Spleen (tissue), 11 donors: Measurements from ENCODE around the gene KCTD10. TPM values are rescaled to one million over a fixed set of nuclear protein-coding genes. Genes with fewer than 3 reads are reported as not detected.
"Not testable (repeated sequence)": the region's sequence is repeated elsewhere in the genome, so short reads cannot be mapped to it uniquely, and the experiment has no call there.

Source experiments
- DNase-seq: peaks from one replicate; pipeline ENCODE4 v3.0.0-alpha.2; 2020
- H3K27ac ChIP-seq, 8 donors: fragments of 200-600 bp; sonication (generic) in 7 of 8; 1 replicate in 4 of 8; 2 replicates in 4 of 8; pipeline versions ENCODE4 v1.5.0 to v1.8.0; 2016 to 2021; ENCODE audit warnings: inconsistent platforms in 4 of 8, mild to moderate bottlenecking in 4 of 8, moderate library complexity in 1 of 8
- H3K27me3 ChIP-seq, 7 donors: fragments of 200-600 bp; sonication (generic) in 6 of 7; replicated peaks in 1 of 7; 1 replicate in 4 of 7; 2 replicates in 3 of 7; pipeline versions ENCODE4 v1.5.0 to v1.8.0; 2016 to 2021; ENCODE audit warnings: inconsistent platforms in 3 of 7, mild to moderate bottlenecking in 1 of 7
- H3K36me3 ChIP-seq, 6 donors: fragments of 200-600 bp; sonication (generic) in 5 of 6; 1 replicate in 4 of 6; 2 replicates in 2 of 6; pipeline versions ENCODE4 v1.5.0 to v1.8.0; 2016 to 2021; ENCODE audit warnings: inconsistent platforms in 2 of 6
- H3K4me1 ChIP-seq, 6 donors: fragments of 200-600 bp; sonication (generic) in 5 of 6; 1 replicate in 3 of 6; 2 replicates in 3 of 6; pipeline versions ENCODE4 v1.5.0 to v1.8.0; 2016 to 2021; ENCODE audit warnings: inconsistent platforms in 3 of 6
- H3K4me3 ChIP-seq, 8 donors: fragments of 200-600 bp; sonication (generic) in 7 of 8; 1 replicate in 4 of 8; 2 replicates in 4 of 8; pipeline versions ENCODE4 v1.5.0 to v1.8.0; 2016 to 2021; ENCODE audit warnings: inconsistent platforms in 4 of 8, mild to moderate bottlenecking in 4 of 8, moderate library complexity in 2 of 8
- H3K9me3 ChIP-seq, 8 donors: fragments of 200-600 bp; sonication (generic) in 7 of 8; 1 replicate in 4 of 8; 2 replicates in 4 of 8; pipeline versions ENCODE4 v1.5.0 to v1.8.0; 2016 to 2021; ENCODE audit warnings: inconsistent platforms in 4 of 8
- POLR2A ChIP-seq, 3 donors: fragments of 450-650 bp; IDR thresholded peaks; one replicate each; pipeline ENCODE4 v1.5.1; 2017; ENCODE audit warnings: antibody characterized with exemption in 3 of 3, mild to moderate bottlenecking in 1 of 3
- POLR2AphosphoS5 ChIP-seq, 3 donors: sonication (generic); formaldehyde crosslinking; IDR thresholded peaks; one replicate each; pipeline ENCODE4 v1.5.1; 2017; ENCODE audit warnings: antibody characterized with exemption in 3 of 3
- WGBS, 5 donors: extraction: QIAGEN DNeasy Blood & Tissue Kit in 3 of 5; methylation state at CpG; one replicate each; pipeline versions ENCODE4 v1.1.5 to v1.1.7; 2013 to 2018; 5-methylcytosine and 5-hydroxymethylcytosine counted together
- intact Hi-C: fragments of 100-400 bp; cut with DNase I; formaldehyde crosslinking; loops from one replicate; pipeline ENCODE4 v1.15.0; 2023; ENCODE audit warnings: low total_unique reads
- polyA plus RNA-seq, 3 donors: library from polyadenylated mRNA; stranded (reverse); fragments of 200-250 nt; gene quantifications; one replicate each; pipeline ENCODE4 v1.2.1, GENCODE V29; 2013
- total RNA-seq, 7 donors: library from RNA; depleted of rRNA in 3 of 7; stranded (reverse); fragments of >200 nt in 3 of 7; fragmentation: NEBNext Ultra II Directional in 4 of 7; extraction: Animal tissue kit (Norgen Biotek cat#: 25700) in 4 of 7; gene quantifications; one replicate each; pipeline versions ENCODE4 v1.1.0 to v1.2.1, GENCODE V29; 2016 to 2021
- TF ChIP-seq, protein P1 (sequence below), 11 experiments: fragments of 200-600 bp in 7 of 11; fragments of 450-650 bp in 4 of 11; sonication (generic) in 4 of 11; IDR thresholded peaks in 8 of 11; conservative IDR thresholded peaks in 3 of 11; 1 replicate in 7 of 11; 2 replicates in 4 of 11; pipeline versions ENCODE4 v1.4.0 to v1.8.0; 2016 to 2021; ENCODE audit warnings: antibody characterized with exemption in 11 of 11, inconsistent platforms in 4 of 11, mild to moderate bottlenecking in 1 of 11
- donor health status: healthy with polysubstance abuse.
- donor health status: DM: no; HTN: no; CAD: no; lungs with moderate emphysema.
- donor health status: DM: no; HTN: no; CAD: no.
- donor health status: Bipolar disorder and iron deficiency.
- donor health status: healthy.
- donor health status: DM: no; HTN: no; CAD: no.
- donor health status: DM: yes; HTN: yes; CAD: no.

The KCTD10 gene
- total and polyA plus RNA-seq, 10 donors = 10.4 to 72.5 (median 48.1) TPM

DNA sequence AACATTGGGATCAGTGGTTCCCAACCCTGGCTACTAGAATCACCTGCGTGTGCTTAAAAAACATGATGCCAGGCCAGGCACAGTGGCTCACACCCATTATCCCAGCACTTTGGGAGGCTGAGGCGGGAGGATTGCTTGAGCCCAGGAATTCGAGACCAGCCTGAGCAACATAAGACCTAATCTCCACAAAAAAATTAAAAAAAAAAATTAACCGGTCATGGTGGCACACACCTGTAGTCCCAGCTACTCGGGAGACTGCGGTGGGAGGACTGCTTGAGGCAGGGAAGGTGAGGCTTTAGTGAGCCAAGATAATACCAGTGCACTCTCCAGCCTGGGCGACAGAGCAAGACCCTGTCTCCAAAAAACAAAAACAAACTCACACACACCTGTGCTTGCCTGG lies 2.0 kb downstream of the KCTD10 start:
- WGBS, 5 donors = 88 to 94% (median 90%) methylated on average over 7 of the region's 7 CpGs
- H3K4me1 ChIP-seq = peaks cover 34 to 92% (median 70%) of the 10 kb centered on the region in 6 donors
- peaks cover 0 to 23% (median 0%) of the 10 kb centered on the region in 6 donors for H3K36me3 ChIP-seq
- H3K9me3 ChIP-seq = no peaks in the 10 kb centered on the region
- H3K27me3 ChIP-seq = no peaks in the 10 kb centered on the region
- peak overlapping the region in 3 of 8 donors; percentile 94 to 99 (median 97) for H3K27ac ChIP-seq
- TF ChIP-seq POLR2A (IDR thresholded peaks at IDR 0.05) = no peak
- TF ChIP-seq POLR2AphosphoS5 (IDR thresholded peaks at IDR 0.05) = no peak
- TF ChIP-seq, protein P1, sequence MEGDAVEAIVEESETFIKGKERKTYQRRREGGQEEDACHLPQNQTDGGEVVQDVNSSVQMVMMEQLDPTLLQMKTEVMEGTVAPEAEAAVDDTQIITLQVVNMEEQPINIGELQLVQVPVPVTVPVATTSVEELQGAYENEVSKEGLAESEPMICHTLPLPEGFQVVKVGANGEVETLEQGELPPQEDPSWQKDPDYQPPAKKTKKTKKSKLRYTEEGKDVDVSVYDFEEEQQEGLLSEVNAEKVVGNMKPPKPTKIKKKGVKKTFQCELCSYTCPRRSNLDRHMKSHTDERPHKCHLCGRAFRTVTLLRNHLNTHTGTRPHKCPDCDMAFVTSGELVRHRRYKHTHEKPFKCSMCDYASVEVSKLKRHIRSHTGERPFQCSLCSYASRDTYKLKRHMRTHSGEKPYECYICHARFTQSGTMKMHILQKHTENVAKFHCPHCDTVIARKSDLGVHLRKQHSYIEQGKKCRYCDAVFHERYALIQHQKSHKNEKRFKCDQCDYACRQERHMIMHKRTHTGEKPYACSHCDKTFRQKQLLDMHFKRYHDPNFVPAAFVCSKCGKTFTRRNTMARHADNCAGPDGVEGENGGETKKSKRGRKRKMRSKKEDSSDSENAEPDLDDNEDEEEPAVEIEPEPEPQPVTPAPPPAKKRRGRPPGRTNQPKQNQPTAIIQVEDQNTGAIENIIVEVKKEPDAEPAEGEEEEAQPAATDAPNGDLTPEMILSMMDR (IDR thresholded peaks at IDR 0.05 in 8 of 11, conservative IDR thresholded peaks at IDR 0.05 in 3 of 11) = no peak
- H3K4me3 ChIP-seq = peak overlapping the region in 3 of 8 donors; percentile 87 to 98 (median 97)
- intact Hi-C loops = no loop called here
- no peak for DNase-seq

DNA sequence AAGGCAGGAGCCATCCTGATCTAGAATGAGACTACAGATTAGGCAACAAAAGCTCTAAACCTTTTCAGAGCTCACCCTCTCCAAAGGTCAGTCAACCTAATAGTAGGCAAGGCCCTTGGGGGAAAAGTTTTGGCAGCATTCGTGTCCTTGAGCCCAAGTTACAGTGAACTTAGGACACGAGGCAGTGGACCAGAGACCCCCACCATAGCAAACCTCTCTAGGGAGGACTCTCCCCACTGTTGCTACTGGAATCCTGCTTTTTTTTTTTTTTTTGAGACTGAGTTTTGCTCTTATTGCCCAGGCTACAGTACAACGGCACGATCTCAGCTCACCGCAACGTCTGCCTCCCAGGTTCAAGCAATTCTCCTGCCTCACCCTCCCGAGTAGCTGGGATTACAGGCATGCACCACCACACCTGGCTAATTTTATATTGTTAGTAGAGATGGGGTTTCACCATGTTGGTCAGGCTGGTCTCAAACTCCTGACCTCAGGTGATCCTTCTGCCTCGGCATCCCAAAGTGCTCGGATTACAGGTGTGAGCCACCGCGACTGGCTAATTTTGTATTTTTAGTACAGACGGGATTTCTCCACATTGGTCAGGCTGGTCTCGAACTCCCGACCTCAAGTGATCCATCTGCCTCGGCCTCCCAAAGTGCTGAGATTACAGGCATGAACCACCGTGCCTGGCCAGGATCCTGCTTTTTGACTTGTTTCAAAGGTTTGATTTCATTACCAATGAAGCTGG lies 3.4 kb downstream of the KCTD10 start:
- whole genome bisulfite sequencing, 5 donors = 91 to 92% (median 91%) methylated on average over 16 of the region's 16 CpGs
- H3K27me3 ChIP-seq, H3K9me3 ChIP-seq, DNase-seq, H3K4me3 ChIP-seq, intact Hi-C loops: not testable (repeated sequence)
- peak overlapping the region in 1 of 8 donors; percentile 14 for H3K27ac ChIP-seq
- H3K4me1 ChIP-seq = peaks cover 22 to 92% (median 66%) of the 10 kb centered on the region in 6 donors
- H3K36me3 ChIP-seq = peaks cover 0 to 37% (median 10%) of the 10 kb centered on the region in 6 donors

DNA sequence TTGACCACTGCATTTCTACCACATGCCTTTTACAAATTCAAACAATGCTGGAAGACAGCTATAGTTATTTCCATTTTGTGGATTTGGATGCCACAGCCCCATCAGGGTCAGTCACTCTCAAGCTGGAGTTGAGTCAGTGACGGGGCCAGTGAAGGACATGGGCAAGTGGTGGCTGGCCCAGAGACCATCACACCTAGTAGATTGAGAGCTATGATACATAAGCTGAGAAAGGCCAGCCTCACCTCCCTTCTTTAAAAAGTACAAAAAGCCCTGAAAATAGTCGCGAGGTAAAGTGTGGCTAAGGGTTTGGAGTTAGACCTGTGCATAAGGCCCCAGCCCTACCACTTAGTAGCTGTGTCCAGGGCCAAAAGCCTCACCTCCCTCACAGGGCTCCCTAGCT lies 4.1 kb downstream of the KCTD10 start:
- Histone ChIP-seq H3K9me3 (no peaks in the 10 kb centered on the region), H3K27me3 (no peaks in the 10 kb centered on the region), H3K27ac (peak overlapping the region in 1 of 8 donors; percentile 14), H3K4me1 (peaks cover 18 to 90% (median 63%) of the 10 kb centered on the region in 6 donors), H3K36me3 (peaks cover 0 to 44% (median 13%) of the 10 kb centered on the region in 6 donors), H3K4me3 (no peak overlapping the region)
- intact Hi-C loops = no loop called here
- TF ChIP-seq, protein P1 (IDR thresholded peaks at IDR 0.05 in 8 of 11, conservative IDR thresholded peaks at IDR 0.05 in 3 of 11) = no peak
- TF ChIP-seq POLR2AphosphoS5 (IDR thresholded peaks at IDR 0.05) = no peak
- no peak for TF ChIP-seq POLR2A (IDR thresholded peaks at IDR 0.05)
- WGBS, 5 donors = 84 to 97% (median 91%) methylated on average over 3 of the region's 3 CpGs
- no peak for DNase-seq

DNA sequence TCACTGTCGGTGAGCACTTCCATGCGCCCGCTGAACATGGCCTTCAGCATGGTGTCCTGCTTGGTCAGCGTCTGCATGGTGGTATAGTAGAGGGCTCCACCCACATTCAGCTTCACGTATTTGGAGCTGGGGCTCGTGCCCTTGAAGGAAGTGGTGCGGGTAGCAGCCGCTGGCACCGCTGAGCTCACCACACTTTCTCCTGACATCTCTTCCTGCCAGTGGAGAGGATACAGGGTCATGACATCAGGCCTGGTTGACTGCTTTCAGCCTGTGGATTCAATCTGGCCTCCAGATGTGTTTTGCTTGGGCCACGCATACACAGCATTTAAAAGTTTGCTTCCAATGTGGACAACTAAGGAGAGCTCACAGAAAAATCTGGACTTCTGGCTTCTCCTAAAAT lies 7.6 kb downstream of the KCTD10 start:
- Histone ChIP-seq H3K4me3 (no peak overlapping the region), H3K4me1 (peaks cover 17 to 98% (median 60%) of the 10 kb centered on the region in 6 donors), H3K9me3 (no peaks in the 10 kb centered on the region), H3K36me3 (peaks cover 0 to 78% (median 28%) of the 10 kb centered on the region in 6 donors), H3K27me3 (no peaks in the 10 kb centered on the region), H3K27ac (peak overlapping the region in 2 of 8 donors; percentile 12 to 58)
- 72 to 86% (median 76%) methylated on average over 10 of the region's 10 CpGs for WGBS, 5 donors
- intact Hi-C loops = no loop called here
- TF ChIP-seq, protein P1 (IDR thresholded peaks at IDR 0.05 in 8 of 11, conservative IDR thresholded peaks at IDR 0.05 in 3 of 11) = no peak
- TF ChIP-seq POLR2AphosphoS5 (IDR thresholded peaks at IDR 0.05) = peak in 1 of 3 donors; percentile 14
- TF ChIP-seq POLR2A (IDR thresholded peaks at IDR 0.05) = no peak
- no peak for DNase-seq
